Measurements from ENCODE around the gene CARD16.

Gene CARD16

GRCh38 chr11:104992781-104993180 is 52.4 kb downstream of the CARD16 start:
- no peak for DNase-seq (ENCODE audit: low spot score)

GRCh38 chr11:104991994-104992393 is 53.1 kb downstream of the CARD16 start:
- DNase-seq (ENCODE audit: low spot score): no peak

Data from CD4-positive, alpha-beta T cell treated with Interleukin-6 at 100 ng/mL for 8 hours (primary cell).